Activated CD4-positive, alpha-beta T cell treated with anti-CD3 and anti-CD28 coated beads, Interleukin-2, amount 10 ng/mL, durations not matched to agents 7 days and 5 days (primary cell): ENCODE measurements around the gene RIPK4. TPM values are rescaled to one million over a fixed set of nuclear protein-coding genes. Genes with fewer than 3 reads are reported as not detected.

Experiments
- microRNA-seq: library from miRNA; unstranded; fragments of <30 nt; microRNA quantifications from one replicate; pipeline ENCODE4 v1.2.0, GENCODE V29; 2021; ENCODE audit warnings: borderline microRNAs expressed, borderline replicate concordance
- total RNA-seq, 2 experiments: library from RNA; stranded (reverse); gene quantifications; one replicate each; pipeline ENCODE4 v1.2.3, GENCODE V29; 2021

The RIPK4 gene
- total RNA-seq, 2 experiments from 2014 or later = 0.07 TPM; not detected in 1

Small RNA genes lying within 50 kb of the gene (microRNA-seq; reads per million reads assigned to microRNA genes)
- gene MIR6814 = not detected

Other genes with a start within 250 kb of the RIPK4 start
- 10 to 100 TPM in 1 of 2 experiments, 1 to 10 TPM in 1; 10.0 to 10.3 TPM for gene PRDM15, start 112.3 kb upstream of the RIPK4 start, total RNA-seq
- gene C2CD2, start 187.0 kb upstream of the RIPK4 start, total RNA-seq = 1 to 10 TPM; 7.0 to 8.8 TPM
- 10 to 100 TPM; 22.1 to 22.6 TPM for gene ZBTB21, start 243.3 kb upstream of the RIPK4 start, total RNA-seq